Coronary artery (tissue), 2 donors: ENCODE measurements around the gene TENM3.
A peak's percentile ranks its signal among the peaks of the same experiment; 100 is the strongest.

ENCODE experiments used
- DNase-seq: peaks from one replicate; pipeline ENCODE4 v3.0.0-alpha.2; 2017; ENCODE audit warnings: low spot score
- H3K27ac ChIP-seq, 2 donors: fragments of 200-600 bp; sonication (generic); one replicate each; pipeline ENCODE4 v1.5.1; 2016 to 2019
- H3K4me3 ChIP-seq: fragments of 200-600 bp; sonication (generic); 2 replicates; pipeline ENCODE4 v1.5.1; 2016; ENCODE audit warnings: mild to moderate bottlenecking, moderate library complexity
- CTCF ChIP-seq: fragments of 200-600 bp; sonication (generic); IDR thresholded peaks from one replicate; pipeline ENCODE4 v1.5.1; 2019; ENCODE audit warnings: antibody characterized with exemption

The TENM3 gene

GRCh38 chr4:182492423-182492822 lies 249.2 kb downstream of the TENM3 start:
- no peak for TF ChIP-seq CTCF
- no peak for DNase-seq
- peak overlapping the region; percentile 35 for H3K4me3 ChIP-seq
- no peak overlapping the region for H3K27ac ChIP-seq

GRCh38 chr4:182493377-182493776 lies 250.2 kb downstream of the TENM3 start:
- H3K4me3 ChIP-seq, result no peak overlapping the region
- TF ChIP-seq CTCF, result no peak
- H3K27ac ChIP-seq, result no peak overlapping the region
- no peak for DNase-seq

- H3K4me3 ChIP-seq, result no peak overlapping the region
- no peak for TF ChIP-seq CTCF
- no peak for DNase-seq
- H3K27ac ChIP-seq, result no peak overlapping the region
Measured at GRCh38 chr4:182494103-182494502, 250.9 kb downstream of the TENM3 start.

GRCh38 chr4:182495031-182495430 lies 251.8 kb downstream of the TENM3 start:
- DNase-seq, result no peak
- Histone ChIP-seq H3K4me3 (no peak overlapping the region), H3K27ac (no peak overlapping the region)
- TF ChIP-seq CTCF, result no peak

- no peak for TF ChIP-seq CTCF
- no peak overlapping the region for H3K27ac ChIP-seq
- no peak for DNase-seq
- H3K4me3 ChIP-seq, result no peak overlapping the region
Measured at GRCh38 chr4:182495645-182496385, 252.6 kb downstream of the TENM3 start.

GRCh38 chr4:182496408-182496807 lies 253.2 kb downstream of the TENM3 start:
- TF ChIP-seq CTCF, result no peak
- Histone ChIP-seq H3K27ac (no peak overlapping the region), H3K4me3 (no peak overlapping the region)
- DNase-seq, result no peak

GRCh38 chr4:182502064-182502463 lies 258.9 kb downstream of the TENM3 start:
- no peak for DNase-seq
- no peak overlapping the region for H3K27ac ChIP-seq
- TF ChIP-seq CTCF, result no peak
- H3K4me3 ChIP-seq, result no peak overlapping the region
